ENCODE results near the gene LRRC53. TPM values are rescaled to one million over a fixed set of nuclear protein-coding genes. Genes with fewer than 3 reads are reported as not detected.

The LRRC53 gene
- total RNA-seq, 1 experiment from 2014 or later, result not detected

DNA sequence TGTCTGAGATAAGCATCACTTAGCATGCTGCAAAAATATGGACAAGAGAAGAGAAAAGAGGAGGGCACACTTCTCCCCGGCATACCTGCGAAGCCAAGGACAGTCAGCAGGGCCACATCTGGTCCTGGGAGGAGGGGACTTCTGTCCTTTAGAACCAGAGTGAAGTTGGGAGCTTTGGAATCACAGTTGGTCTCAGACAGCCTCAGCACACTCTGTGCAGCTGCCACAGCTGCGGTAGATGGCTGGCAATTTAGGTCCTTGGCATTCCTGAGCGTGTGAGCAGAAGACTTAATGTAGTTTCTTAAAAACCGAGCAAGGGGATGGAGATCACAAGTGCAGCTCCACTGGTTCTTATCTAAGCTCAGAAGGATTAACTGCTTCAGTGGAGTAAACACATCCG, 32.3 kb downstream of the LRRC53 start (continued):
- TF ChIP-seq, protein P1, sequence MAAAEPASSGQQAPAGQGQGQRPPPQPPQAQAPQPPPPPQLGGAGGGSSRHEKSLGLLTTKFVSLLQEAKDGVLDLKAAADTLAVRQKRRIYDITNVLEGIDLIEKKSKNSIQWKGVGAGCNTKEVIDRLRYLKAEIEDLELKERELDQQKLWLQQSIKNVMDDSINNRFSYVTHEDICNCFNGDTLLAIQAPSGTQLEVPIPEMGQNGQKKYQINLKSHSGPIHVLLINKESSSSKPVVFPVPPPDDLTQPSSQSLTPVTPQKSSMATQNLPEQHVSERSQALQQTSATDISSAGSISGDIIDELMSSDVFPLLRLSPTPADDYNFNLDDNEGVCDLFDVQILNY (CRISPR knock-in tag; IDR thresholded peaks at IDR 0.05), result no peak
- no peak for TF ChIP-seq FOXK1 (CRISPR knock-in tag; IDR thresholded peaks at IDR 0.05)
- TF ChIP-seq MYBL2 (CRISPR knock-in tag; IDR thresholded peaks at IDR 0.05), result no peak
- TF ChIP-seq CBFB (CRISPR knock-in tag; IDR thresholded peaks at IDR 0.05; ENCODE audit: low read depth), result no peak
- TF ChIP-seq, protein P2, sequence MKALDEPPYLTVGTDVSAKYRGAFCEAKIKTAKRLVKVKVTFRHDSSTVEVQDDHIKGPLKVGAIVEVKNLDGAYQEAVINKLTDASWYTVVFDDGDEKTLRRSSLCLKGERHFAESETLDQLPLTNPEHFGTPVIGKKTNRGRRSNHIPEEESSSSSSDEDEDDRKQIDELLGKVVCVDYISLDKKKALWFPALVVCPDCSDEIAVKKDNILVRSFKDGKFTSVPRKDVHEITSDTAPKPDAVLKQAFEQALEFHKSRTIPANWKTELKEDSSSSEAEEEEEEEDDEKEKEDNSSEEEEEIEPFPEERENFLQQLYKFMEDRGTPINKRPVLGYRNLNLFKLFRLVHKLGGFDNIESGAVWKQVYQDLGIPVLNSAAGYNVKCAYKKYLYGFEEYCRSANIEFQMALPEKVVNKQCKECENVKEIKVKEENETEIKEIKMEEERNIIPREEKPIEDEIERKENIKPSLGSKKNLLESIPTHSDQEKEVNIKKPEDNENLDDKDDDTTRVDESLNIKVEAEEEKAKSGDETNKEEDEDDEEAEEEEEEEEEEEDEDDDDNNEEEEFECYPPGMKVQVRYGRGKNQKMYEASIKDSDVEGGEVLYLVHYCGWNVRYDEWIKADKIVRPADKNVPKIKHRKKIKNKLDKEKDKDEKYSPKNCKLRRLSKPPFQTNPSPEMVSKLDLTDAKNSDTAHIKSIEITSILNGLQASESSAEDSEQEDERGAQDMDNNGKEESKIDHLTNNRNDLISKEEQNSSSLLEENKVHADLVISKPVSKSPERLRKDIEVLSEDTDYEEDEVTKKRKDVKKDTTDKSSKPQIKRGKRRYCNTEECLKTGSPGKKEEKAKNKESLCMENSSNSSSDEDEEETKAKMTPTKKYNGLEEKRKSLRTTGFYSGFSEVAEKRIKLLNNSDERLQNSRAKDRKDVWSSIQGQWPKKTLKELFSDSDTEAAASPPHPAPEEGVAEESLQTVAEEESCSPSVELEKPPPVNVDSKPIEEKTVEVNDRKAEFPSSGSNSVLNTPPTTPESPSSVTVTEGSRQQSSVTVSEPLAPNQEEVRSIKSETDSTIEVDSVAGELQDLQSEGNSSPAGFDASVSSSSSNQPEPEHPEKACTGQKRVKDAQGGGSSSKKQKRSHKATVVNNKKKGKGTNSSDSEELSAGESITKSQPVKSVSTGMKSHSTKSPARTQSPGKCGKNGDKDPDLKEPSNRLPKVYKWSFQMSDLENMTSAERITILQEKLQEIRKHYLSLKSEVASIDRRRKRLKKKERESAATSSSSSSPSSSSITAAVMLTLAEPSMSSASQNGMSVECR (CRISPR knock-in tag; IDR thresholded peaks at IDR 0.05; ENCODE audit: borderline replicate concordance), result no peak

- ChIA-PET POLR2A (no interaction called here), CTCF (interaction anchor here (0.6 to 1.8 kb wide), 2 partner anchors 10 to 25 kb away, joined by 3 to 5 read pairs; no protein-coding TSS in a partner anchor)
- H3K36me3 Mint-ChIP-seq, result no peaks in the 10 kb centered on the region
- TF ChIP-seq CTCF (IDR thresholded peaks at IDR 0.05), result no peak
- no peak for TF ChIP-seq ZNF396 (CRISPR knock-in tag; IDR thresholded peaks at IDR 0.05; ENCODE audit: borderline replicate concordance)
- TF ChIP-seq, protein P3, sequence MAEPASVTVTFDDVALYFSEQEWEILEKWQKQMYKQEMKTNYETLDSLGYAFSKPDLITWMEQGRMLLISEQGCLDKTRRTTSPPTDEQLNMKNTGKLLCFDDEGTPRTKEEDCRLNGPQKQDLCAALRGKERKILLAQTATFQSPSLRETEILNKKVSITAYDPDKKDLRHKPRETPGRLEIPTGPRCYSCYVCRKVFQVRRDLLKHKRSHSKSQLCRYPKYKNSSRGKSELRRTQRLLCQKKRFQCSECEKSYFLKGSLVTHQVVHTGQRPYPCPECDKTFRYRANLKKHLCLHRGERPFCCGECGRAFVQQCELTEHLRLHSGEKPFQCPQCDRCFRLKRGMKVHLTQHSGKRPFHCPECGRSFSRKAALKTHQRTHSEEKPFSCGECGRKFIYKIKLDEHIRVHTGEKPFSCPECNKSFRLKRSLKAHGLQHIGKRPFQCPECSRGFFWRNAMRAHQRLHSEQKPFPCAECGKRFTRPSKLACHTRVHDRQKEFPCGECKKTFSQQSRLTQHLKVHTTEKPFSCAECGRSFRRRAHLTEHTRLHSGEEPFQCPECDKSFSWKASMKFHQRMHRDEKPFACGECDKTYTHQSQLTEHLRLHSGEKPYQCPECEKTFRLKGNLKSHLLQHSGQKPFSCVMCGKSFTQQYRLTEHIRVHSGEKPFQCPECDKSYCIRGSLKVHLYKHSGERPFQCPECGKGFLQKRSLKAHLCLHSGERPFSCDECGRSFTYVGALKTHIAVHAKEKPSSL (CRISPR knock-in tag; conservative IDR thresholded peaks at IDR 0.05), result no peak
- TF ChIP-seq ZNF416 (CRISPR knock-in tag; IDR thresholded peaks at IDR 0.05), result no peak
- no peak for TF ChIP-seq NR2C2 (CRISPR knock-in tag; IDR thresholded peaks at IDR 0.05)
- TF ChIP-seq RELA (CRISPR knock-in tag; IDR thresholded peaks at IDR 0.05; ENCODE audit: borderline replicate concordance), result no peak
- no peak for TF ChIP-seq ZNF532 (CRISPR knock-in tag; IDR thresholded peaks at IDR 0.05; ENCODE audit: borderline replicate concordance)
- TF ChIP-seq, protein P2 (CRISPR knock-in tag; IDR thresholded peaks at IDR 0.05; ENCODE audit: borderline replicate concordance), result no peak
- TF ChIP-seq ZNF232 (CRISPR knock-in tag; IDR thresholded peaks at IDR 0.05), result no peak
- no peak for TF ChIP-seq FOXP1 (CRISPR knock-in tag; IDR thresholded peaks at IDR 0.05; ENCODE audit: borderline replicate concordance)
- TF ChIP-seq ATF6 (CRISPR knock-in tag; IDR thresholded peaks at IDR 0.05), result no peak
- TF ChIP-seq MYBL2 (CRISPR knock-in tag; IDR thresholded peaks at IDR 0.05), result no peak
- ATAC-seq (no peak), DNase-seq (ENCODE audit: low spot score) (no peak)
- H3K4me1 Mint-ChIP-seq, result peaks cover 22% of the 10 kb centered on the region
- H3K4me3 Mint-ChIP-seq, result no peak overlapping the region
- no peak overlapping the region for H3K27ac Mint-ChIP-seq
- peaks cover 11% of the 10 kb centered on the region for H3K27me3 Mint-ChIP-seq (ENCODE audit: low read depth)
- no peaks in the 10 kb centered on the region for H3K9me3 Mint-ChIP-seq
These were observed 33.4 kb downstream of the LRRC53 start for GRCh38 chr1:74478979-74479378.

All from WTC11 (cell line).